ENCODE measurements around the gene TPBGL. TPM values are rescaled to one million over a fixed set of nuclear protein-coding genes. Genes with fewer than 3 reads are reported as not detected.
A peak's percentile ranks its signal among the peaks of the same experiment; 100 is the strongest.

Gene TPBGL
- total and polyA plus RNA-seq, 2 of the 4 experiments (the other 2 are of a cell fraction) = not detected

- TF ChIP-seq BHLHE40 (IDR thresholded peaks at IDR 0.05; ENCODE audit: low read depth, low read length) (no peak), POLR2A (IDR thresholded peaks at IDR 0.05; ENCODE audit: low read depth, low read length) (no peak)
Measured at GRCh38 chr11:75262961-75263852, 22.6 kb downstream of the TPBGL start (continued).

GRCh38 chr11:75263944-75264349 lies 23.4 kb downstream of the TPBGL start:
- Histone ChIP-seq H3K14ac (replicated peaks; ENCODE audit: low read depth, low read length) (no peak overlapping the region), H3K27me3 (ENCODE audit: control insufficient read depth, insufficient read depth, low read length) (peaks cover 13% of the 10 kb centered on the region), H2BK15ac (ENCODE audit: low read depth, low read length) (no peak overlapping the region), H3K23ac (ENCODE audit: low read depth, low read length) (no peak overlapping the region), H3K27ac (ENCODE audit: insufficient read depth, low read length) (no peak overlapping the region), H2AK5ac (ENCODE audit: low read depth, low read length) (no peak overlapping the region), H2BK5ac (ENCODE audit: low read depth, low read length, poor library complexity, severe bottlenecking) (no peak overlapping the region), H2AK9ac (replicated peaks; ENCODE audit: low read depth, low read length, poor library complexity) (no peak overlapping the region), H3K4me3 (ENCODE audit: insufficient read depth, low read depth, low read length) (no peak overlapping the region), H3K9me1 (ENCODE audit: insufficient read depth, low read length) (no peaks in the 10 kb centered on the region; the same call in 1 of the 2 replicates), H2AFZ (replicated peaks; ENCODE audit: low read length, poor library complexity) (no peak overlapping the region), H4K8ac (ENCODE audit: low read depth in 2 of 2, low read length in 2 of 2) (no peak overlapping the region), H3K18ac (ENCODE audit: low read depth, low read length) (no peak overlapping the region), H2BK20ac (ENCODE audit: low read depth, low read length) (no peak overlapping the region), H4K5ac (ENCODE audit: low read depth, low read length) (no peak overlapping the region), H3K9me3 (ENCODE audit: control insufficient read depth, insufficient read depth, low read length) (no peaks in the 10 kb centered on the region), H4K20me1 (ENCODE audit: insufficient read depth, low read length) (no peaks in the 10 kb centered on the region; the same call in 1 of the 2 replicates), H3K4me2 (ENCODE audit: low read depth, low read length) (no peak overlapping the region), H3K4ac (ENCODE audit: low read depth, low read length) (no peak overlapping the region), H4K91ac (ENCODE audit: insufficient read depth, low read depth, low read length) (no peak overlapping the region), H3K9ac (ENCODE audit: low read depth, low read length) (no peak overlapping the region), H3K36me3 (ENCODE audit: control insufficient read depth, insufficient read depth, low read length) (peaks cover 6% of the 10 kb centered on the region; the same call in 1 of the 2 replicates), H3K4me1 (ENCODE audit: control insufficient read depth, insufficient read depth, low read length) (no peaks in the 10 kb centered on the region), H3K79me1 (ENCODE audit: low read depth in 1 of 2, low read length in 2 of 2) (no peaks in the 10 kb centered on the region), H3K56ac (ENCODE audit: extremely low read depth, insufficient read depth, low read length) (no peak overlapping the region), H2BK120ac (ENCODE audit: low read depth, low read length) (no peak overlapping the region)
- ChIA-PET POLR2A (ENCODE audit: unreplicated experiment) (no interaction called here), CTCF (no interaction called here)
- DNase-seq (peak; percentile 12), ATAC-seq (ENCODE audit: low read depth) (peak; percentile 16; the same call in 1 of the 2 replicates)
- intact Hi-C loops (cut with micrococcal nuclease) (no loop called here), in situ Hi-C loops (cut with MboI; ENCODE audit: low sequenced_read_pairs) (no loop called here), dilution Hi-C loops (cut with HindIII; ENCODE audit: low sequenced_read_pairs, unreplicated experiment) (no loop called here)
- BruUV-seq (replicated peaks) = no TSS peak
- WGBS, 2 experiments (ENCODE audit: extremely low coverage in 2 of 2, insufficient read length in 1 of 2) = 75% methylated on average over 2 of the region's 4 CpGs; no CpG with 5 or more reads in 1 of the 2 experiments
- TF ChIP-seq RAD21 (IDR thresholded peaks at IDR 0.05; ENCODE audit: low read length) (no peak), SMC3 (IDR thresholded peaks at IDR 0.05; ENCODE audit: low read depth, low read length) (no peak), RCOR1 (IDR thresholded peaks at IDR 0.05; ENCODE audit: insufficient replicate concordance, low read length) (no peak), ELK1 (IDR thresholded peaks at IDR 0.05; ENCODE audit: borderline replicate concordance, low read depth, low read length) (no peak), MXI1 (IDR thresholded peaks at IDR 0.05; ENCODE audit: borderline replicate concordance, low read depth, low read length) (no peak), CHD1 (IDR thresholded peaks at IDR 0.05; ENCODE audit: low read depth, low read length) (no peak), USF2 (IDR thresholded peaks at IDR 0.05; ENCODE audit: low read depth, low read length) (no peak), NFE2L2 (IDR thresholded peaks at IDR 0.05; ENCODE audit: low read depth, low read length) (no peak), RFX5 (IDR thresholded peaks at IDR 0.05; ENCODE audit: low read depth, low read length) (no peak), CTCF (conservative IDR thresholded peaks at IDR 0.05; ENCODE audit: low read depth, low read length) (no peak), FOS (IDR thresholded peaks at IDR 0.05; ENCODE audit: low read depth, low read length) (no peak)

Data from IMR-90 (cell line).